HL-60/S4 treated with retinoic acid at 250 ng/mL for 4 days and 3 days (cell line): ENCODE results near the gene MAGI1.
"Not testable (repeated sequence)": the region's sequence is repeated elsewhere in the genome, so short reads cannot be mapped to it uniquely, and the experiment has no call there.

Experiments
- in situ Hi-C: fragments of 300-500 bp; cut with MboI; formaldehyde crosslinking; loops from 2 replicates; pipeline ENCODE4 v1.7.0; 2022; ENCODE audit warnings: low sequenced_read_pairs

The MAGI1 gene

GRCh38 chr3:65577843-65578430 lies 460.8 kb downstream of the MAGI1 start:
- in situ Hi-C loops = no loop called here

DNA sequence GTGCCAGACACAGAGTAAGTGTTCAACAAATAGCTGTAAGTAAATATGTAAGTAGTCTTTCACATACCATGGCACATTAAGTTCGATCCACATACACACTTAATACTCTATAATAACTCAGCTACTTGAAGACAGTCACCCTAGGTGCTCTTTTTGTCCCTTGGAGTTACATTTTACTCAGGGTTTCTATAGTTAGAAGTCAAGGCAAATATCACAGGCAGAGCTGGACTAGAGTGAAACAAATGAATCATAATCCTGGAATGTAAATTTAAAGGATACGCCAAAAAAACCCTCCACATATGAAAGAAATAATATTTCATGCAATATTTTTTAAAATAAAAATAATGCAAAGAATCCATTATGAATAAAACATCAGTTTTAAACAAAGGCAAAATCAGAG lies 461.8 kb downstream of the MAGI1 start:
- in situ Hi-C loops = no loop called here

GRCh38 chr3:65576228-65576627 lies 462.5 kb downstream of the MAGI1 start:
- in situ Hi-C loops = no loop called here

DNA sequence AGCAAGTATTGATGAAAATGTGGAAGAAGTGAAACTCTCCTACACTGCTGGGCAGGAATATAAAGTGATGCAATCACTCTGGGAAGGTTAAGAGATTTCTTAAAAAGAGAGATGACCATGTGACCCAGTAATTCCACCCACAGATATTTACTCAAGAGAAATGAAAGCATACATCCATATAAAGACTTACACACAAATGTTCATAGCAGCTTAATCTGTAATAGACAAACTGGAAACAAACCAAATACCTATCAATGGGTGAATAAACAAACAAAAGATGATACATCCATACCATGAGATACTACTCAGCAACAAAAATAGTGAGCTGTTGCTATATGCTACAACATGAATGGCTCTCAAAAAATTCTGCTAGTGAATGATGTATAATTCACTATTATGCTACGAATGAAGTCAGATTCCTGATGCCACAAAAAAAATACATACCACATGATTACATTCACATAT lies 463.3 kb downstream of the MAGI1 start:
- in situ Hi-C loops = no loop called here

DNA sequence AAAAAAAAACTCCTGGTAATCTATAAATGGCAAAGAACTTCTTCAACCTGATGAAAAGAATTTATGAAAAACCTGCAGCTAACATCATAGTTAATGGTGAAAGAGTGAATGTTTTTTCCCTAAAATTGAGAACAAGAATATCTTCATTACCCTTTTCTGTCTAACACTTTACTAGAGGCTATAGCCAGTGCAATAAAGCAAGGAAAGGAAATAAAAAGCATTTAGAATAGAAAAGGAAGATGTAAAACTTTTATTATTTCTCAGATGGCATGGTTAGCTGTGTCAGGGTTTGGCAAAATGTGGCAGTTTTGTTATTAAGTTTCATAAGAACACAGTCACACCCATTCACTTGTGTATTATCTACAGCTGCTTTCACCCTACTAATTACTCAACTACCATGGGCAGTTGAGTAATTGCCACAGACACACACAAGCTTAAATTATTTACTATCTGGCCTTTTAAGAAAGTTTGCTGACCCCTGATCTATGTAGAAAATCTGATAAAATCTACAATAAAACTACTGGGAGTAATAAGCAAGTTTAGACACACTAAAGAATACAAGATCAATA lies 465.1 kb downstream of the MAGI1 start:
- in situ Hi-C loops = no loop called here

DNA sequence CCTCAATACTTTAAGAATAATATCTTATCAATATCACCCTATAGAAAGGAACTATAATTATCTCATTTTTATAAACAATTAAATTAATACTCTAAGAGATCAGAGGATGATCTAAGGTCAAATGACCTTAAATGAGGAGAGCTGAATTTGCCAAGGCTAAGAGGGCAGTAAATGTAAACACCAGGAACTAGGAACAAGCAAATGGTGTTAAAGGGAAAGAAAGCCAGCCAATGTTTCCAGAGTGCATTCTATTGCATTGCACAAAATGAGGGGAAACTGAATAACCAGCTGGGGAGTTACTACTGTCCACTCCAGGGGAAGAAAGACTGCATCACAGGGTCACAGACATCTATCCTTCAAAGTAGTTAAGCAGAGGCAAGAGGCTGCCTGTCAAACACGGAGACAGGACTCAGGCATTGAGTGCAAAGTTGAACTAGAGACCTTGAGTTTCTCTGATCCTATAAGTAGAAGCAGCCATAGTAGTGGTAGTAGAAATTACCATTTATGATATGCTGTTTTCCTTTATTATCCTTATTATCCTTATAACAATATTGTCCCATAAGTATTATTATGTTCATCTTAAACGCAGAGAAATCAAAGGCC lies 466.4 kb downstream of the MAGI1 start:
- in situ Hi-C loops = no loop called here

GRCh38 chr3:65569845-65570405 lies 468.8 kb downstream of the MAGI1 start:
- in situ Hi-C loops = no loop called here

- in situ Hi-C loops = no loop called here
These were observed 469.6 kb downstream of the MAGI1 start for GRCh38 chr3:65569129-65569528.

GRCh38 chr3:65568497-65568896 lies 470.2 kb downstream of the MAGI1 start:
- in situ Hi-C loops = no loop called here

DNA sequence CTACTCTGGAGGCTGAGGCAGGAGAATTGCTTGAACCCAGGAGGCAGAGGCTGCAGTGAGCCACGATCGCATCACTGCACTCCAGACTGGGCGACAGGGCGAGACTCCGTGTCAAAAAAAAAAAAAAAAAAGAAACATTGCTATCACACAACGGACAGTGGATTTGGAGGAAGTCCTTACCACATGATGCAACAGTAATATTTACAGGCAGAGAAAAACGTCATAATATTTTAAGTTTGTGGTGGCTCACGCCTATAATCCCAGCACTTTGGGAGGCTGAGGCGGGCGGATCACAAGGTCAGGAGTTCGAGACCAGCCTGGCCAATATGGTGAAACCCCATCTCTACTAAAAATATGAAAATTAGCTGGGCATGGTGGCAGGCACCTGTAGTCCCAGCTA lies 473.0 kb downstream of the MAGI1 start:
- in situ Hi-C loops = not testable (repeated sequence)

GRCh38 chr3:65564483-65564882 lies 474.2 kb downstream of the MAGI1 start:
- in situ Hi-C loops = no loop called here

- in situ Hi-C loops = no loop called here
These were observed 474.9 kb downstream of the MAGI1 start for GRCh38 chr3:65563861-65564260.

GRCh38 chr3:65562447-65562846 lies 476.3 kb downstream of the MAGI1 start:
- in situ Hi-C loops = no loop called here

GRCh38 chr3:65561617-65562016 lies 477.1 kb downstream of the MAGI1 start:
- in situ Hi-C loops = no loop called here

GRCh38 chr3:65560901-65561300 lies 477.8 kb downstream of the MAGI1 start:
- in situ Hi-C loops = no loop called here

- in situ Hi-C loops = no loop called here
These were observed 478.6 kb downstream of the MAGI1 start for GRCh38 chr3:65560133-65560532.

DNA sequence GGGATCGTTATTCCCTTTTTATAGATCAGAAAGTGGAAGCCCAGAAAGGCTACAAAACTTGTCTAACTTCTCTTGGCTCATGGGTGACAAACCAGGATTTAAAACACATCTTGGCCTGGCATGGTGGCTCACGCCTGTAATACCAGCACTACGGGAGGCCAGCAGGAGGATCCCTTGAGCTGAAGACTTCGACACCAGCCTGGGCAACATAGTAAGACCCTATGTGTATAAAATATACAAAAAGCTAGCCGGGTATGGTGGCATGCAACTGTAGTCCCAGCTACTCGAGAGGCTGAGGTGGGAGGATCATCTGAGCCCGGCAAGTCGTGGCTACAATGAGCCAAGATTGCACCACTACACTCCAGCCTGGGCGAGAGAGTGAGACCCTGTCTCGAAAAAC lies 479.1 kb downstream of the MAGI1 start:
- in situ Hi-C loops = no loop called here

DNA sequence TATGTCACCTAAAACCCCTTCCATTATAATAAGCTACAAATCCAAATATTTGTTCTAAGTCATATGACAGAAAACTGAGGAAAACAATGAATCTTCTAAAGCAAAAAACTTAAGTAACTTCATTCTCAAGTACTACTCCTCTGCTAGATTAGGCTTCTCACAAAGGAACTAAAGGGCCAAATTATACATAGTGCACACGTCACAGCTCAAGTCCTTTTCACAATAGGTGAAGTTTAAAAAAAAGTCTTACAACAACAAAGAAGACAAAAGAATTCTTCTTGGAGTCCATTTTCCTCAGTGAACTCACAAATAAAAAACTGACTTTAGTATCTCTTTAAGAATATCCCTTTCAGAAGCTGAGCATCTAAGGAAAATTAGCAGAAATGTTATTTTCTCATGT lies 479.9 kb downstream of the MAGI1 start:
- in situ Hi-C loops = no loop called here

- in situ Hi-C loops = no loop called here
These were observed 480.7 kb downstream of the MAGI1 start for GRCh38 chr3:65557899-65558564.

DNA sequence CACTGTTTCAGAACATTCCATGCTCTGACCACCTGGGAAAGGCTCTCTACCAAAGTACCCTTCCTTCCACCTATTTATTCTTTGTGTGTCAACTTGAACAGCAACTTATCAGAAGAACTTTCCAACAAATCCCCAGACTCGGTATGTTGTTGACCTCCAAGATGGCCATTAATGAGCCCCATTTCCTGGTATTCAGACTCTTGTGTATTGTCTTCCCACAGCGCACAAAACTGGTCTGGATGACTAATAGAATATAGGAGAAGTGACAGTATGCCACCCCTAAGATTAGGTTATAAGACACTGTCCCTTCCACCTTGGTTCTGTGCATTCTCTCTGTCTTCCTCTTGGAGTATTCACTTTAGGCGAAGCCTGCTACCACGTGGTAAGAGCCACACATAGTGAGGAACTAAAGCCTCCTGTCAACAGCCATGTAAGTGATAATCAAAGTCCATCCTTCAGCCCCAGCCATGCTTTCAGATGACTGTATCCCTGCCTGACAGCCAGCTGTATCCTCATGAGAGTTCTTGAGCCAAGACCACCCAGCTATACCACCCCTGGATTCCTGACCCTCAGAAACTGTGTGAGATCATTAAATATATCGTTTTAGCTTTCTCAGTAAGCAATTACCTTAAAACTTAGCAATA lies 481.7 kb downstream of the MAGI1 start:
- in situ Hi-C loops = no loop called here

DNA sequence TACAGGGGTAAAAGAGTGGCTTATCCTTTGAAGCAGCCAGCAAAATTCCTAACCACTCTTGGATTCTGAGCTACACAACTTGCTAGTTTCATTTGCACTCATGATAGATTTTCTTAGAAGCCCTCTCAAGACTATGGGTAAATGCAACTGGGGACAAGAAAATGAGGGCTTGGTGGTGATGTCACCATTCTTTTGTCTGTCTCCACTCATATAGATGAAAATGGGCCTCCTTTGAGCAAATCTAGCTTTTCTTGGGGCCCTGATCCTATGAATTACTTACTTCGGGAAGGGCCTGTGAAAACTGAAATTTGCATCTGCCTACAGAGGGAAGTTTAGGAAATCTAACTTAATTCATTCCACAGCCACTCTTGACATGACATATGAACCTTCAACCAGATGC lies 486.3 kb downstream of the MAGI1 start:
- in situ Hi-C loops = no loop called here
